IPS DF 6.9 (cell line): ENCODE data around the gene PDYN.
A peak's percentile ranks its signal among the peaks of the same experiment; 100 is the strongest.

Experiments
- DNase-seq: peaks from one replicate; pipeline ENCODE4 v3.0.0-alpha.2; 2013; ENCODE audit warnings: low read depth, low spot score
- H3K27ac ChIP-seq: one replicate; pipeline ENCODE4 v1.5.1; 2013; ENCODE audit warnings: low read length, control low read depth
- H3K27me3 ChIP-seq: 2 replicates; pipeline ENCODE4 v1.6.1; 2013; ENCODE audit warnings: mild to moderate bottlenecking, low read length; ENCODE audit not compliant: control insufficient read depth, insufficient read depth
- H3K36me3 ChIP-seq: 2 replicates; pipeline ENCODE4 v1.6.1; 2013; ENCODE audit warnings: low read length; ENCODE audit not compliant: control insufficient read depth, insufficient read depth
- H3K4me1 ChIP-seq: 2 replicates; pipeline ENCODE4 v1.6.1; 2013; ENCODE audit warnings: low read length; ENCODE audit not compliant: control insufficient read depth, insufficient read depth
- H3K4me3 ChIP-seq: 2 replicates; pipeline ENCODE4 v1.5.1; 2013; ENCODE audit warnings: mild to moderate bottlenecking, low read length
- H3K9me3 ChIP-seq: 2 replicates; pipeline ENCODE4 v1.6.1; 2013; ENCODE audit warnings: low read length, inconsistent platforms; ENCODE audit not compliant: control insufficient read depth, insufficient read depth
- WGBS: extraction: QIAGEN DNeasy Blood & Tissue Kit; methylation state at CpG from one replicate; pipeline ENCODE4 v1.1.7; 2013; ENCODE audit warnings: mixed read lengths, missing lambda C conversion rate; ENCODE audit not compliant: insufficient read length, insufficient coverage; 5-methylcytosine and 5-hydroxymethylcytosine counted together

Gene PDYN

GRCh38 chr20:1971893-1972586 is 21.8 kb downstream of the PDYN start:
- Histone ChIP-seq H3K27ac (no peak overlapping the region), H3K27me3 (no peaks in the 10 kb centered on the region), H3K9me3 (no peaks in the 10 kb centered on the region), H3K36me3 (no peaks in the 10 kb centered on the region), H3K4me1 (no peaks in the 10 kb centered on the region), H3K4me3 (no peak overlapping the region)
- 100% methylated on average over 2 of the region's 5 CpGs for WGBS
- no peak for DNase-seq

- no peaks in the 10 kb centered on the region for H3K9me3 ChIP-seq
- H3K4me1 ChIP-seq: peaks cover 6% of the 10 kb centered on the region; the same call in 1 of the 2 replicates
- no peaks in the 10 kb centered on the region for H3K27me3 ChIP-seq
Observed at GRCh38 chr20:1968964-1969363, 24.9 kb downstream of the PDYN start.

GRCh38 chr20:1965520-1966351 is 28.1 kb downstream of the PDYN start:
- no CpG with 5 or more reads among the region's 28 CpGs for WGBS
- H3K4me1 ChIP-seq: peaks cover 7% of the 10 kb centered on the region; the same call in 1 of the 2 replicates
- H3K9me3 ChIP-seq: no peaks in the 10 kb centered on the region
- no peak overlapping the region for H3K27ac ChIP-seq
- H3K27me3 ChIP-seq: no peaks in the 10 kb centered on the region
- no peak overlapping the region for H3K4me3 ChIP-seq
- peak; percentile 72 for DNase-seq
- H3K36me3 ChIP-seq: no peaks in the 10 kb centered on the region

More at GRCh38 chr20:1968964-1969363, 24.9 kb downstream of the PDYN start:
- DNase-seq: no peak
- no CpG with 5 or more reads among the region's 4 CpGs for WGBS
- Histone ChIP-seq H3K36me3 (no peaks in the 10 kb centered on the region), H3K27ac (no peak overlapping the region), H3K4me3 (no peak overlapping the region)

- Histone ChIP-seq H3K9me3 (no peaks in the 10 kb centered on the region), H3K4me1 (peaks cover 7% of the 10 kb centered on the region; the same call in 1 of the 2 replicates), H3K4me3 (no peak overlapping the region), H3K27ac (no peak overlapping the region), H3K36me3 (no peaks in the 10 kb centered on the region), H3K27me3 (no peaks in the 10 kb centered on the region)
- no CpG with 5 or more reads among the region's 14 CpGs for WGBS
- no peak for DNase-seq
Observed at GRCh38 chr20:1964659-1965405, 29.0 kb downstream of the PDYN start.

DNA sequence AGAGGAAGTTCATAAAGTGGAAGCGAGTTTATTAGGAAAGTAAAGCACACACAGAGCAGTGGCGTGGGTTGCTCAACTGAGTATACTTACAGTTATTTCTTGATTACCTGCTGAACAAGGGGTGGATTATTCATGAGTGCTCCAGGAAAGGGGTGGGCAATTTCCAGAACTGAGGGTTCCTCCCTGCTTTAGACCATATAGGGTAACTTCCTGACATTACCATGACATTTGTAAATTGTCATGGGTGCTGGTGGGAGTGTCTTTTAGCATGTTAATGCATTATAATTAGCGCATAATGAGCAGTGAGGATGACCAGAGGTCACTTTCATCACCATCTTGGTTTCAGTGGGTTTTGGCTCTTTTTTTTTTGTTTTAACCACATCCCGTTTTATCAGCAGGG is 29.8 kb downstream of the PDYN start:
- no peaks in the 10 kb centered on the region for H3K27me3 ChIP-seq
- H3K9me3 ChIP-seq: no peaks in the 10 kb centered on the region
- peaks cover 7% of the 10 kb centered on the region; the same call in 1 of the 2 replicates for H3K4me1 ChIP-seq
- no peak overlapping the region for H3K27ac ChIP-seq
- WGBS: no CpG with 5 or more reads among the region's 4 CpGs
- DNase-seq: no peak
- H3K4me3 ChIP-seq: no peak overlapping the region
- H3K36me3 ChIP-seq: no peaks in the 10 kb centered on the region

DNA sequence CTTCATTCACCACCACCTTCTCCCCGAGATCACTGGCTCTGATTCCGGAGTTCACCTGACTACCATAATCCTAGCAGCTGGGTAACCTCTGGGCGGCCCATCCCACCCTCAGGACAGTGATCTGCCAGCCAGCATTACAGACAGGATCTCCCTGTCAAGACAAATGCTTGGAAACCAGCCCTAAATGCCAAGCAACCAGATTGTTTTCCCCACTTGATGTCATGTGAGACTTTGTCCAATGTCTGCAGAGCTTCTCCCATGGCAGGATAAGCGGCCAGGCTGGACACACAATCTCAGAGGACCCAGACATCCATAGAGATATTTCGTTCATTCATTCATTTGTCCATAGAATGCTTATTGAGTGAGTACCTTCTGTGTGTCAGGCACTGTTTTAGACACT is 32.5 kb downstream of the PDYN start:
- Histone ChIP-seq H3K9me3 (no peaks in the 10 kb centered on the region), H3K27me3 (no peaks in the 10 kb centered on the region), H3K4me1 (peaks cover 7% of the 10 kb centered on the region; the same call in 1 of the 2 replicates), H3K27ac (no peak overlapping the region), H3K36me3 (no peaks in the 10 kb centered on the region), H3K4me3 (no peak overlapping the region)
- no peak for DNase-seq
- WGBS: no CpG with 5 or more reads among the region's 5 CpGs

DNA sequence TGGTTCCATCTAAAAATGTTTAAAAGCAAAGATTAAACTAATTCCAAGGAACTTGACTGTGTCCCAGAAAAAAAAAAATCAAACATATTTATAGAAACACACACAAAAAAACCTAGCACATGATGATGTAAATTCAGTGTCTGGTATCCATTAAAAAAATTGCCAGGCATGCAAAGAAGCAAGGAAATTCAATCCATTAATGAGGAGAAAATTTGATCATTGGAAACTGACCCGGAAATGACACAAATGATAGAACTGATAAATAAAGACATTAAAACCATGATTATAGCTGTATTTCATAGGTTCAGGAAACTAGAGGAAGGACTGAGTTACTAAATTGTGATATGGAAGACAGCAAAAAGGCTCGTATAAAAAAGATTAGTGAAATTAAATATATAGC is 34.7 kb downstream of the PDYN start:
- Histone ChIP-seq H3K36me3 (no peaks in the 10 kb centered on the region), H3K4me1 (peaks cover 3% of the 10 kb centered on the region; the same call in 1 of the 2 replicates), H3K9me3 (no peaks in the 10 kb centered on the region), H3K27ac (no peak overlapping the region), H3K4me3 (no peak overlapping the region), H3K27me3 (no peaks in the 10 kb centered on the region)
- no CpG with 5 or more reads among the region's 2 CpGs for WGBS
- no peak for DNase-seq

GRCh38 chr20:1958426-1958825 is 35.4 kb downstream of the PDYN start:
- Histone ChIP-seq H3K4me3 (no peak overlapping the region), H3K27ac (no peak overlapping the region), H3K4me1 (no peaks in the 10 kb centered on the region; the same call in 1 of the 2 replicates), H3K9me3 (no peaks in the 10 kb centered on the region), H3K36me3 (no peaks in the 10 kb centered on the region), H3K27me3 (no peaks in the 10 kb centered on the region)
- no peak for DNase-seq
- no CpG with 5 or more reads among the region's 2 CpGs for WGBS

DNA sequence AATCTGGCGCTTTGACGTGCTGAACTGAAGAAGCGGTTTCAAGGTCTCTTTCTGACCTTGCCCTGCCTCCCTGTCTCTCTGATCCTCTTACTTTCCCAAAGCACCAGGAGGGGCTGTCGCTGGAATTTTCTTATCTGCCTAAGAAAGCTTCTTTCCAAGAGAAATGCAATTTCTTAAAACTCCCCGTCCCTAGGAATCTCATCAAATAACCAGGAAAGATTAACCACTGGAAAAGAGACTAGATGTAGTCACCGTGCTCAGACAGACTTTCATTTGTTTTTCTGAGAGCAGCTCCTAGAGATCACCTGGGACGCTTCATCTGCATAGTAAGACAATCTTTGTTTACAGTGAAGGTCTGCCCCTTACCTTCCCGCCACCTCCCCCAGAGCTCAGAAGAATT is 38.6 kb downstream of the PDYN start:
- no peak for DNase-seq
- WGBS: no CpG with 5 or more reads among the region's 8 CpGs
- Histone ChIP-seq H3K27ac (no peak overlapping the region), H3K4me1 (peaks cover 3% of the 10 kb centered on the region; the same call in 1 of the 2 replicates), H3K4me3 (no peak overlapping the region), H3K9me3 (no peaks in the 10 kb centered on the region), H3K36me3 (no peaks in the 10 kb centered on the region), H3K27me3 (no peaks in the 10 kb centered on the region)

GRCh38 chr20:1953621-1954020 is 40.2 kb downstream of the PDYN start:
- no peaks in the 10 kb centered on the region for H3K36me3 ChIP-seq
- H3K27me3 ChIP-seq: no peaks in the 10 kb centered on the region
- no peak overlapping the region for H3K27ac ChIP-seq
- no peaks in the 10 kb centered on the region for H3K9me3 ChIP-seq
- WGBS: no CpG with 5 or more reads among the region's 5 CpGs
- no peak overlapping the region for H3K4me3 ChIP-seq
- DNase-seq: no peak
- H3K4me1 ChIP-seq: peaks cover 3% of the 10 kb centered on the region; the same call in 1 of the 2 replicates
